SK-N-SH (cell line): ENCODE data around the gene PDLIM5. TPM values are rescaled to one million over a fixed set of nuclear protein-coding genes. Genes with fewer than 3 reads are reported as not detected.
A peak's percentile ranks its signal among the peaks of the same experiment; 100 is the strongest.

Experiments
- CTCF ChIA-PET: fragments of 300-600, 350-600 bp; formaldehyde crosslinking; extraction: SDS; loops from one replicate; lab custom pipeline; 2021; lab: Yijun Ruan, JAX
- POLR2A ChIA-PET: fragments of 350-600 bp; sonication (Branson Sonifier 250); formaldehyde crosslinking; extraction: SDS; loops from one replicate; lab custom pipeline; 2020; ENCODE audit warnings: antibody characterized with exemption, inconsistent platforms; lab: Yijun Ruan, JAX
- DNase-seq: peaks from one replicate; pipeline ENCODE4 v3.0.0; 2012
- H2AFZ ChIP-seq: fragments of 200-600 bp; sonication (generic); 2 replicates; pipeline ENCODE4 v1.8.1; 2016; ENCODE audit warnings: antibody characterized with exemption, mild to moderate bottlenecking, low read depth
- H3F3A ChIP-seq: fragments of 200-600 bp; sonication (generic); replicated peaks from 2 replicates; pipeline ENCODE3; 2016; ENCODE audit warnings: antibody characterized with exemption, mild to moderate bottlenecking; ENCODE audit not compliant: insufficient read depth
- H3K27ac ChIP-seq, 2 experiments: fragments of 200-500 bp in 1 of 2; fragments of 200-600 bp in 1 of 2; sonication (Bioruptor generic) in 1 of 2; sonication (generic), shearing (Covaris generic) in 1 of 2; 2 replicates each; pipeline versions ENCODE4 v1.5.1 to v1.6.1; 2014 to 2016; ENCODE audit warnings: low read depth in 2 of 2, inconsistent platforms in 1 of 2, low read length in 1 of 2, mild to moderate bottlenecking in 1 of 2, mixed read lengths in 1 of 2
- H3K27me3 ChIP-seq: fragments of 200-600 bp; sonication (generic), shearing (Covaris generic); 2 replicates; pipeline ENCODE4 v1.6.1; 2016; ENCODE audit warnings: mixed run types; ENCODE audit not compliant: insufficient read depth
- H3K36me3 ChIP-seq, 2 experiments: fragments of 200-500 bp in 1 of 2; fragments of 200-600 bp in 1 of 2; sonication (Bioruptor generic) in 1 of 2; sonication (generic) in 1 of 2; replicated peaks in 1 of 2; 2 replicates each; pipeline versions ENCODE3 to v1.5.1; 2014 to 2016; ENCODE audit warnings: low read length in 1 of 2, mild to moderate bottlenecking in 1 of 2; ENCODE audit not compliant: insufficient read depth in 2 of 2, control insufficient read depth in 1 of 2
- H3K4me1 ChIP-seq, 2 experiments: fragments of 200-500 bp in 1 of 2; fragments of 200-600 bp in 1 of 2; sonication (Bioruptor generic) in 1 of 2; sonication (generic), shearing (Covaris generic) in 1 of 2; 2 replicates each; pipeline versions ENCODE4 v1.5.1 to v1.6.1; 2014 to 2016; ENCODE audit warnings: low read depth in 1 of 2, low read length in 1 of 2, mixed run types in 1 of 2; ENCODE audit not compliant: insufficient read depth in 2 of 2, control insufficient read depth in 1 of 2
- H3K4me2 ChIP-seq: fragments of 200-600 bp; sonication (generic), shearing (Covaris generic); 2 replicates; pipeline ENCODE4 v1.6.1; 2017; ENCODE audit warnings: mixed run types
- H3K4me3 ChIP-seq, 2 experiments: fragments of 200-500 bp in 1 of 2; fragments of 200-600 bp in 1 of 2; sonication (Bioruptor generic) in 1 of 2; sonication (generic), shearing (Covaris generic) in 1 of 2; 2 replicates each; pipeline versions ENCODE4 v1.5.1 to v1.8.1; 2014 to 2016; ENCODE audit warnings: low read depth in 2 of 2, inconsistent platforms in 1 of 2, low read length in 1 of 2, mild to moderate bottlenecking in 1 of 2, mixed read lengths in 1 of 2, moderate library complexity in 1 of 2
- H3K79me2 ChIP-seq: fragments of 200-600 bp; sonication (generic); 2 replicates; pipeline ENCODE4 v1.8.1; 2017; ENCODE audit warnings: mild to moderate bottlenecking; ENCODE audit not compliant: insufficient read depth
- H3K9ac ChIP-seq: fragments of 200-600 bp; sonication (generic); 2 replicates; pipeline ENCODE4 v1.6.1; 2017; ENCODE audit warnings: mixed run types
- H3K9me2 ChIP-seq: fragments of 200-600 bp; sonication (generic); 2 replicates; pipeline ENCODE4 v1.6.1; 2017; ENCODE audit warnings: mixed run types
- H3K9me3 ChIP-seq: fragments of 200-600 bp; sonication (generic); 2 replicates; pipeline ENCODE4 v1.6.1; 2017; ENCODE audit warnings: mixed run types, mild to moderate bottlenecking, moderate library complexity
- H4K20me1 ChIP-seq: fragments of 200-600 bp; sonication (generic); 2 replicates; pipeline ENCODE4 v1.6.1; 2017; ENCODE audit warnings: mild to moderate bottlenecking, mixed run types; ENCODE audit not compliant: insufficient read depth
- EZH2phosphoT487 ChIP-seq: fragments of 200-600 bp; sonication (generic); IDR thresholded peaks from 2 replicates; pipeline ENCODE4 v1.6.1; 2017; ENCODE audit warnings: low read depth, mixed run types, mild to moderate bottlenecking, antibody characterized with exemption, moderate library complexity, borderline replicate concordance
- FOXJ3 ChIP-seq: sonication (generic); formaldehyde crosslinking; IDR thresholded peaks from 2 replicates; pipeline ENCODE4 v1.5.1; 2020; ENCODE audit warnings: mild to moderate bottlenecking, missing genetic modification reagents
- IRF3 ChIP-seq: fragments of 150-350 bp; IDR thresholded peaks from 2 replicates; pipeline ENCODE4 v1.6.1; 2016; ENCODE audit warnings: mild to moderate bottlenecking, low read depth, low read length
- MXI1 ChIP-seq: IDR thresholded peaks from 2 replicates; pipeline ENCODE4 v1.6.1; 2012; ENCODE audit warnings: mild to moderate bottlenecking, low read depth, low read length, improper control_type of control experiment
- NRF1 ChIP-seq: IDR thresholded peaks from 2 replicates; pipeline ENCODE4 v1.6.1; 2012; ENCODE audit warnings: low read depth, mild to moderate bottlenecking, low read length
- POLR2AphosphoS5 ChIP-seq: IDR thresholded peaks from 2 replicates; pipeline ENCODE4 v1.6.1; 2012; ENCODE audit warnings: low read depth, low read length
- RAD21 ChIP-seq: IDR thresholded peaks from 2 replicates; pipeline ENCODE4 v1.6.1; 2012; ENCODE audit warnings: mild to moderate bottlenecking, low read length
- REST ChIP-seq: IDR thresholded peaks from 2 replicates; pipeline ENCODE4 v1.6.1; 2012; ENCODE audit warnings: mild to moderate bottlenecking, low read depth, low read length, moderate library complexity
- RXRA ChIP-seq: IDR thresholded peaks from 2 replicates; pipeline ENCODE4 v1.4.0; 2012; ENCODE audit warnings: low read depth, mild to moderate bottlenecking, borderline replicate concordance
- SIN3A ChIP-seq: IDR thresholded peaks from 2 replicates; pipeline ENCODE4 v1.6.1; 2012; ENCODE audit warnings: low read depth, mild to moderate bottlenecking, low read length, moderate library complexity, borderline replicate concordance
- SMC3 ChIP-seq: IDR thresholded peaks from 2 replicates; pipeline ENCODE4 v1.6.1; 2012; ENCODE audit warnings: low read depth, low read length, improper control_type of control experiment
- TEAD4 ChIP-seq: IDR thresholded peaks from 2 replicates; pipeline ENCODE4 v1.4.0; 2012; ENCODE audit warnings: mild to moderate bottlenecking, borderline replicate concordance; ENCODE audit not compliant: insufficient read depth
- USF2 ChIP-seq: fragments of 150-350 bp; IDR thresholded peaks from 2 replicates; pipeline ENCODE4 v1.6.1; 2017; ENCODE audit warnings: antibody characterized with exemption, low read length, low read depth, borderline replicate concordance
- WGBS: methylation state at CpG from one replicate; pipeline ENCODE4 v1.1.6; 2017; ENCODE audit warnings: low lambda C conversion rate; 5-methylcytosine and 5-hydroxymethylcytosine counted together
- polyA plus RNA-seq, 3 experiments: library from polyadenylated mRNA; depleted of rRNA; stranded (reverse); fragments of >200 nt; gene quantifications; 2 replicates each; pipeline ENCODE4 v1.2.3, GENCODE V29; 2012
- TF ChIP-seq, protein P1 (sequence below): IDR thresholded peaks from 2 replicates; pipeline ENCODE4 v1.4.0; 2012; ENCODE audit warnings: low read depth, borderline replicate concordance
- TF ChIP-seq, protein P2 (sequence below): fragments of 200-600 bp; sonication (generic); IDR thresholded peaks from 2 replicates; pipeline ENCODE4 v1.6.1; 2017; ENCODE audit warnings: antibody characterized with exemption, mild to moderate bottlenecking, moderate library complexity

The PDLIM5 gene
- polyA plus RNA-seq, 1 of the 3 experiments (the other 2 are of a cell fraction): 36.7 TPM

- CTCF ChIA-PET: no interaction called here
- TF ChIP-seq, protein P1, sequence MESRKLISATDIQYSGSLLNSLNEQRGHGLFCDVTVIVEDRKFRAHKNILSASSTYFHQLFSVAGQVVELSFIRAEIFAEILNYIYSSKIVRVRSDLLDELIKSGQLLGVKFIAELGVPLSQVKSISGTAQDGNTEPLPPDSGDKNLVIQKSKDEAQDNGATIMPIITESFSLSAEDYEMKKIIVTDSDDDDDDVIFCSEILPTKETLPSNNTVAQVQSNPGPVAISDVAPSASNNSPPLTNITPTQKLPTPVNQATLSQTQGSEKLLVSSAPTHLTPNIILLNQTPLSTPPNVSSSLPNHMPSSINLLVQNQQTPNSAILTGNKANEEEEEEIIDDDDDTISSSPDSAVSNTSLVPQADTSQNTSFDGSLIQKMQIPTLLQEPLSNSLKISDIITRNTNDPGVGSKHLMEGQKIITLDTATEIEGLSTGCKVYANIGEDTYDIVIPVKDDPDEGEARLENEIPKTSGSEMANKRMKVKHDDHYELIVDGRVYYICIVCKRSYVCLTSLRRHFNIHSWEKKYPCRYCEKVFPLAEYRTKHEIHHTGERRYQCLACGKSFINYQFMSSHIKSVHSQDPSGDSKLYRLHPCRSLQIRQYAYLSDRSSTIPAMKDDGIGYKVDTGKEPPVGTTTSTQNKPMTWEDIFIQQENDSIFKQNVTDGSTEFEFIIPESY: no peak
- no peak for TF ChIP-seq FOXJ3
- no peak for TF ChIP-seq RXRA
- no peak for TF ChIP-seq SMC3
- no peak for TF ChIP-seq IRF3
- TF ChIP-seq REST: no peak
- TF ChIP-seq RAD21: no peak
- TF ChIP-seq POLR2AphosphoS5: no peak
These were observed 77.2 kb downstream of the PDLIM5 start for GRCh38 chr4:94528792-94529451.

GRCh38 chr4:94530073-94530472 is 78.3 kb downstream of the PDLIM5 start:
- POLR2A ChIA-PET: no interaction called here
- H3K27ac ChIP-seq: peak overlapping the region in 1 of 2 experiments; percentile 28; a peak in 1 of 4 replicates
- H3K79me2 ChIP-seq: peaks cover 76% of the 10 kb centered on the region
- TF ChIP-seq SMC3 (no peak), MXI1 (no peak), RAD21 (no peak), NRF1 (no peak), SIN3A (no peak), RXRA (no peak), TEAD4 (no peak), USF2 (no peak), EZH2phosphoT487 (no peak)
- TF ChIP-seq, protein P2, sequence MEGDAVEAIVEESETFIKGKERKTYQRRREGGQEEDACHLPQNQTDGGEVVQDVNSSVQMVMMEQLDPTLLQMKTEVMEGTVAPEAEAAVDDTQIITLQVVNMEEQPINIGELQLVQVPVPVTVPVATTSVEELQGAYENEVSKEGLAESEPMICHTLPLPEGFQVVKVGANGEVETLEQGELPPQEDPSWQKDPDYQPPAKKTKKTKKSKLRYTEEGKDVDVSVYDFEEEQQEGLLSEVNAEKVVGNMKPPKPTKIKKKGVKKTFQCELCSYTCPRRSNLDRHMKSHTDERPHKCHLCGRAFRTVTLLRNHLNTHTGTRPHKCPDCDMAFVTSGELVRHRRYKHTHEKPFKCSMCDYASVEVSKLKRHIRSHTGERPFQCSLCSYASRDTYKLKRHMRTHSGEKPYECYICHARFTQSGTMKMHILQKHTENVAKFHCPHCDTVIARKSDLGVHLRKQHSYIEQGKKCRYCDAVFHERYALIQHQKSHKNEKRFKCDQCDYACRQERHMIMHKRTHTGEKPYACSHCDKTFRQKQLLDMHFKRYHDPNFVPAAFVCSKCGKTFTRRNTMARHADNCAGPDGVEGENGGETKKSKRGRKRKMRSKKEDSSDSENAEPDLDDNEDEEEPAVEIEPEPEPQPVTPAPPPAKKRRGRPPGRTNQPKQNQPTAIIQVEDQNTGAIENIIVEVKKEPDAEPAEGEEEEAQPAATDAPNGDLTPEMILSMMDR: no peak

More at GRCh38 chr4:94528792-94529451, 77.2 kb downstream of the PDLIM5 start:
- Histone ChIP-seq H3K36me3 (peaks cover 0 to 17% of the 10 kb centered on the region in 2 experiments), H3K79me2 (peaks cover 75% of the 10 kb centered on the region), H3K9me2 (no peaks in the 10 kb centered on the region), H3K9me3 (no peaks in the 10 kb centered on the region), H3K4me2 (no peak overlapping the region), H3K27me3 (no peaks in the 10 kb centered on the region), H2AFZ (no peak overlapping the region), H3F3A (peaks cover 7% of the 10 kb centered on the region), H3K4me3 (no peak overlapping the region), H4K20me1 (no peaks in the 10 kb centered on the region), H3K9ac (no peak overlapping the region), H3K4me1 (peaks cover 0 to 7% of the 10 kb centered on the region in 2 experiments), H3K27ac (no peak overlapping the region)
- POLR2A ChIA-PET: no interaction called here
- no peak for DNase-seq
- 95% methylated on average over 8 of the region's 8 CpGs for WGBS

More at GRCh38 chr4:94530073-94530472, 78.3 kb downstream of the PDLIM5 start:
- Histone ChIP-seq H2AFZ (no peak overlapping the region), H3K9me2 (no peaks in the 10 kb centered on the region), H4K20me1 (no peaks in the 10 kb centered on the region), H3K4me1 (peaks cover 0 to 12% of the 10 kb centered on the region in 2 experiments), H3K27me3 (no peaks in the 10 kb centered on the region), H3K9me3 (no peaks in the 10 kb centered on the region), H3K4me3 (no peak overlapping the region), H3F3A (peaks cover 15% of the 10 kb centered on the region), H3K4me2 (no peak overlapping the region), H3K36me3 (peaks cover 0 to 10% of the 10 kb centered on the region in 2 experiments), H3K9ac (no peak overlapping the region)
- DNase-seq: no peak
- CTCF ChIA-PET: interaction anchor here (1.0 to 1.2 kb wide), 2 partner anchors 10 to 123 kb away, joined by 3 to 6 read pairs; no protein-coding TSS in a partner anchor
